Testis (tissue), 2 donors: ENCODE results near the gene LRP1.

Source experiments
- CTCF ChIP-seq, 3 experiments: fragments of 450-650 bp in 2 of 3; fragments of 200-600 bp in 1 of 3; sonication (generic) in 1 of 3; IDR thresholded peaks; one replicate each; pipeline ENCODE4 v1.5.1; 2016 to 2019; ENCODE audit warnings: antibody characterized with exemption in 3 of 3, mild to moderate bottlenecking in 2 of 3, moderate library complexity in 1 of 3
- POLR2A ChIP-seq: fragments of 450-650 bp; IDR thresholded peaks from one replicate; pipeline ENCODE4 v1.6.1; 2017; ENCODE audit warnings: antibody characterized with exemption, mild to moderate bottlenecking, moderate library complexity

GRCh38 chr12:57143454-57143853, 15.2 kb downstream of the LRP1 start:
- TF ChIP-seq CTCF (IDR thresholded peaks at IDR 0.05) (no peak), POLR2A (no peak)
